HG03066 (cell line): ENCODE measurements around the gene NFS1.
"Not testable (repeated sequence)": the region's sequence is repeated elsewhere in the genome, so short reads cannot be mapped to it uniquely, and the experiment has no call there.

Experiments
- ATAC-seq: cut with Tn5 transposase; IDR thresholded peaks from one replicate; pipeline ENCODE4 v1.9.1; 2021; ENCODE audit warnings: low read depth; ENCODE audit not compliant: unreplicated experiment

The NFS1 gene

DNA sequence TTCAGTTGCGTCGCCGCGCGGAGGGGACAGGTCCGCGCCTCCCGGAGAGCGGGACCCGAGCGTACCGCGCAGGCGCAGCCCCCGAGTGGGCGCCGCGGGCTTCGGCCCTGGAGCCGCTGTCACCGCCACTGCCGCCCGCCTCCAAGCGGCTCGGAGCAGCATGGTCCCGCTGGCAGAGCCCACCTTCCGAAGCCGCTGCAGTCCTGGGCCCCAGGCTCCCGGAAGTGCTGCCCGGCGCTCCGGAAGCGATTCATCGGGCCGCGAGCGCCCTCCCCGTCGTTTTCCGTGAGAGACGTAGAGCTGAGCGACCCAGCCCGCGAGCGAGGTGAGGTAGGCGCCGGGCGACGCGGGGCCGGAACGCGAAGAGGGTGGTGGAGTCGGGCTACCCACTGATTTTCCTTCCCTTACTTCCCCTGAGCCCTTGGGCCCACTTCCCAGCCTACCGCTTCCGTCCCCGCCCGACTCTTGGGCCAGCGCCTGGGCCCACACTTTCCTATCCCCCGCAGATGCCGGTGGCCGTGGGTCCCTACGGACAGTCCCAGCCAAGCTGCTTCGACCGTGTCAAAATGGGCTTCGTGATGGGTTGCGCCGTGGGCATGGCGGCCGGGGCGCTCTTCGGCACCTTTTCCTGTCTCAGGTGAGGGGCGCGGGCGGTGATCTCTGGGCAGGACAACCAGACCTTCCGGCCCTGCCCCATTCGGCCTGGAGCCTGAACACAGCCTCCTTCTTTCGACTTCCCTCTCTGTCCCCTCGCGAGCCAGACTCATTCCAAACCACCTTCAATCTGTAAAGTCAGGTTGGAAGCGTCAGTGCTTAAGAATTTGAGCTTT, at the start of gene NFS1, which contains the start of gene ROMO1:
Gene NFS1, minus strand, starts transcription at position 226 of the 830 bp plus-strand sequence. Its CDS starts 64 bp downstream, at position 162.
Gene ROMO1, plus strand, starts transcription at position 279 of the 830 bp plus-strand sequence. Its CDS starts 228 bp downstream, at position 507.
- peak; percentile 79 for ATAC-seq

DNA sequence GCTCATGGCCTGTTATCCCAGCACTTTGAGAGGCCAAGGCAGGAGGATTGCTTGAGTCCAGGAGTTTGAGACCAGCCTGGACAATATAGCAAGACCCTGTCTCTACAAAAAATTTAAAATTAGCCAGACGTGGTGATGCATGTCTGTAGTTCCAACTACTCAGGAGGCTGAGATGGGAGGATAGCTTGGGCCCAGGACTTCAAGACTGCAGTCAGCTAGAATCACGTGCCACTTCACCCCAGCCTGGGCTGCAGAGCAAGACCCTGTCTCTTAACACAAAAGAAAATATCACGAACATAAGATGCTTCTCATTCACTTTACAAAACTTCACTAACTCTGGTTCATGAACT, 45.3 kb upstream of the NFS1 start:
- not testable (repeated sequence) for ATAC-seq

DNA sequence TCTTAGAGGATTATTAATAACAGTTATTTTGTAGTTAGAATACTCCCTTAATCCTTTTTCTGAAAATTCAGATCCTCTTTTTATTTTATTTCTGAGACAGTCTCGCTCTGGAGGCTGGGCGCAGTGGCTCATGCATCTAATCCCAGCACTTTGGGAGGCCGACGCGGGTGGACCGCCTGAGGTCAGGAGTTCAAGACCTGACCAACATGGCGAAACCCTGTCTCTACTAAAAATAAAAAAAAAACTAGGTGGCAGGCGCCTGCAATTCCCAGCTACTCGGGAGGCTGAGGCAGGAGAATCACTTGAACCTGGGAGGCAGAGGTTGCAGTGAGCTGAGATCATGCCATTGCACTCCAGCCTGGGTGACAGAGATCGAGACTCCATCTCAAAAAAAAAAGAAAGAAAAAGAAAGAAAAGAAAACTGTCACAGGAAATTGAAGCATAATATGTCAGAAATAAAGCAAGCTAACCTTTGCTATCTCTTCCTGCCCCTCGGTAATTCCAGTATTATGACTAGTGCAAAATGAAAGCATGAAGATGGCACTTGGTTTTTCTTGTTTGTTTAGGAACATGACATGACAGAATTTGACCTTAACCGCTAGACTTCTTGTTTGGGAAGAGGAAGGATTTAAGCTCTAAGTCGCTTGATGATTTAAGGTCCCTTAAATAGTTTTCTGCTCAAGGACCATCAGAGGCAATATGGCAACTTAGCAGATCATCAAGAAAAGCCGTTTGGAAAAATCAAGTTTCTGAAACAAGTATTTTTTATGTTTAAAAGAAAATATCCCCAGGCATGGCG, 44.7 kb upstream of the NFS1 start:
- ATAC-seq: no peak

DNA sequence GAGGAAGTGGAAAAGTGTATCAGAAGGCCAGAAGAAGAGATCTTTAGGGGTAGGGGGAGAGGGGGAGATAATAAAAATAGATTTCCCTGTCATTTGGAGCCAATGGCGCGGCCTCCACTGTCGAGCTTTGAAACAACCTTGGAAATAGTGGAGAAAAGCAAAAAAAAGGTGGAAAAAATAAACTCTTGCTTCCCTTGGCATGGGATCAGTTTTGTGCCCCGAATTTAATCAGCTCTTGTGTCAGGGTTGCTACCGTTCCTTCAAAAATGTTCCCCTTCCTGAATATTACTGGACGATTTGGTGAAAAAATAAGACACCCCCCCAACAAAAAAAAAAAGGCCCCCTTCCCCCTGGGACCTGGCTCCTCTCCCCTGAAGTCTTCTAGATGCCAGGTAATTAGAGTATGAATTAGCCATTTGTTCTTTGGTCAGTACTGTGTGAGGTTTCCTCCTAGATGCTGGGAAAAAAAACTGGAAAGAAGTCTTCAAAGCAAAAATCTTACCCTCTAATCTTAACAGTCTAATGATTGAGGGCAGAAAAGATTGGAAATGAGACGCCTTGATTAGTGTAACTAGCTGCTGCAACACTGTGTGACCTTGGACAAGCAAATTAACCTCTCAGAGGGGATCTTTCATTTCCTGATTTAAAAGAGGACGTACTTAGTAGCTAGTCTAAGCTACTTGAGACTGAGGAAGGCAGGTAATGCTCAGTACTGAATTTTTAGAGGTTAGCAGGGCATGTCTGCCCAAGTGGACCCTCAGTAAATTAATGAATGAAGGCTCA, 43.8 kb upstream of the NFS1 start:
- ATAC-seq: no peak

DNA sequence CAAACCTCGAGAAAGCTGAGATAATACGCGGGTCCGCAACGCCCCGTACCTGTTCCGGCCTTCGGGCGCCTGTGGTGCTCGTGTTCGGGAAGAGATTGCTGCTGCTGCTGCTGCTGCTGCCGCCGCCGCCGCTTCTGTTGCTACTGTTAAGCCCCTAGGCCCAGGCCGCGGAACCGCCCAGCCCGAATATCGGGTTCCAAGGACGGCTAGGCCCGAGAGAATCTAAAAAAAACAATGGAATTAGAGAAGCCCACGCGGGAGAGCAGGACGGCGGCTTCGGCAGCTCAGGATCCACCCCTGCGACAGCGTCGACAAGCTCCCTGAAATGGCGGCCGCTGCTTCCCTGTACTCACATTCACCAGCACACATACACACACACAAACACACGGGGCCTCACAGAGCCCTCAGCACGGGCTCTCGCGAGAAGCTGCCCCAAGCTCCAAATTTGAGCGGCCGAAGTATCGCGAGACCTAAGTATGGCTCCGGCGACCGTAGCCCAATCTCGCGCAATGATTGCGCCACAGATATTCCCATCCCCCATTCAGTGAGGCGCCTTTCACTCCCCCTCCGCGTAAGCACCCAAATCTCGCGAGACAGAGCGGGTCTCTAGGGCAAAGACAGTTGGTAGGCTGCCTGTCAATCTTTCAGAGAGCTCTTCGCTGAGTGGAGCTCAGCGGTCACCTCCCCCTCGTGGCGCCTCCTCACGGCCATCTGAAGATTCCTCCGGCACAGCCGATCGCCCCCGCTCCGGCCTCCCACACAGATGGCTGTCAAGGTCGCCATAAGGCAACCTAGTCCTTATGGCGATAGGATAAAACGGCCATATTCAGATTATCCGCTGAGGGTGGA, 43.0 kb upstream of the NFS1 start, which contains the start of gene RBM39:
Gene RBM39, minus strand, starts transcription at position 369 of the 849 bp plus-strand sequence. CDS start 1,386 bp downstream, outside the sequence.
- ATAC-seq: peak; percentile 89

DNA sequence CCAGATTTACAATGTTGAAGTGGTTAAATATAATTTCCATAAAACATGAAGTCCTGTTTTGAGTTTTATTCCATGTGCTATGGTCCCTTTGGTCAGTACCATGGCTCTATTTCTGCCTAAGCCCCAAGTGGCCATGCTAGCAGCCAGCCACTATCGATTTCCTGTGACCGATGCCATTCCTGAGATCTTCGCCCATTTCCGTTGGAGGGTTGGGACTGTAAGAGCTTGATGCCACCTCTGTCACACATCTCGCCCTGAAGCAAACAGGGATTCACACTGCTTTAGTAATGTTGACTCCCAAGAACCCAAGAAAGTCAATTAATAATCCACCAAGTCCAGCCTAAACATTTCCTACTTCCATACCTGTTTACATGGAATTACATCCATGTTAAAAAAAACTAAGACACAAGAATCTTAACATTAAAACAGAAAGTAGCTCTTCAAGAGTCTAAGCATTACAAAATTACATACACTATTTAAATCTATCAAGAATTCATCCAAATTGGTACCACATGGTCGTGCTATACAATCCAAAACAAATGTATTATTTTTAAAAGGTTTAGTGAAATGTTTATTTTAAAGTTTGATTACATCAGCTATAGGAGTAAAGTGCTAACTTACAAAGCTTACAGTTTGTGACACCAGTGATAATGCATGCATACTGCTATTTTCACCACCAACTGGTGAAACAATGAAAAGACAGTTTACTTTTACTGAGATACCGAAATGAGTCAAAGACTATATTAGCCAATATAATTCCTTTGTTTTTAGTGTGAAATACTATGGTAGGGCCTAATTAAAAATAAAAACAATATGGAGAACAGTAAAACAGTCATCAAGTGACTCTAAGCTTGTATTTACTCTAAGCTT, 40.4 kb upstream of the NFS1 start:
- no peak for ATAC-seq

DNA sequence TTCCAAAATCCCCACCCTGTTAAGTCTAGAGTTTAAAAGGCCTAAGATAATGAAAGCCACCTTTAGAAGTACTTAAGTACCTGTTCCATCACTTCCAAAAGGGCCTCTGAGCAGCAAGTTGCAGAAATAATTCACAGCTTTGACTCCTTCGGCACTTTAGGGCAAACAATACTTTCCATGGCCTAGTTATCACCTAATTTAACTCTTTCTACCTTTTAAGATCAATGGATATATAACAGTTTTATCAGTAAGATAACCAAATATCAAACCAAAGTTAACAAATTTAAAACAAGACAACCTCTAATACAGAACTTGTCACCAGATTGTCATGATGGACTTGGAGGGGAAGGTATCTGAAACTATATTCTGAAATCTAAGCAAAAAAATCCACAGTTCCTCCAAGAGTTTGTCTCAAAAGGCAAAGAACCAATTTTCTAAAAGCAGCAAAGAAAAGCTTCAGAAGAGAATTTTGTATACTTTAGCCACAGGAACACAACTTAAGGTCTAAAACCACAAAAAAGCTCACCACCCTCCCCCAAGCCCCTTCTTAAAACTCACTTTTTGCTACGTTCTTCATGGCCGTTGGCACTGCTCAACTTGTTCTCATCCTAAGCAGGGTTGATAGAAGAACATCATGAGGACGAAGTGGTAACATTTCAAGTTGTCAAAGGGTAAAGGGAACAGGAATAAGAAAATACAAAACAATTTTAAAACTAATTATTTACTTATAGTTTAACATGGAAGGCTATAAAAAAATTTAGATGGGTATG, 39.4 kb upstream of the NFS1 start:
- ATAC-seq: no peak

DNA sequence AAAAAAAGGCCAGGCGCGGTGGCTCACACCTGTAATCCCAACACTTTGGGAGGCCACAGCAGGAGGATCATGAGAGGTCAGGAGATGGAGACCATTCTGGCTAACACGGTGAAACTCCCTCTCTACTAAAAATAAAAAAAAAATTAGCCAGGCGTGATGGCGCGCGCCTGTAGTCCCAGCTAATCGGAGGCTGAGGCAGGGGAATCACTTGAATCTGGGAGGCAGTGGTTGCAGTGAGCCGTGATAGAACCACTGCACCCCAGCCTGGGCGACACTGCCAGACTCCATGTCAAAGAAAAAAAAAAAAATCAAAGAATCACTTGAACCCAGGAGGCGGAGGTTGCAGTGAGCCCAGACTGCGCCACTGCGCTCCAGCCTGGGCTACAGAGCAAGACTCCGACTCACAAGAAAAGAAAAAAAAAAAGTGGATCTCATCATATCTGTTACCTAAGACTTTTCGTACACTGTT, 38.7 kb upstream of the NFS1 start:
- ATAC-seq: no peak

DNA sequence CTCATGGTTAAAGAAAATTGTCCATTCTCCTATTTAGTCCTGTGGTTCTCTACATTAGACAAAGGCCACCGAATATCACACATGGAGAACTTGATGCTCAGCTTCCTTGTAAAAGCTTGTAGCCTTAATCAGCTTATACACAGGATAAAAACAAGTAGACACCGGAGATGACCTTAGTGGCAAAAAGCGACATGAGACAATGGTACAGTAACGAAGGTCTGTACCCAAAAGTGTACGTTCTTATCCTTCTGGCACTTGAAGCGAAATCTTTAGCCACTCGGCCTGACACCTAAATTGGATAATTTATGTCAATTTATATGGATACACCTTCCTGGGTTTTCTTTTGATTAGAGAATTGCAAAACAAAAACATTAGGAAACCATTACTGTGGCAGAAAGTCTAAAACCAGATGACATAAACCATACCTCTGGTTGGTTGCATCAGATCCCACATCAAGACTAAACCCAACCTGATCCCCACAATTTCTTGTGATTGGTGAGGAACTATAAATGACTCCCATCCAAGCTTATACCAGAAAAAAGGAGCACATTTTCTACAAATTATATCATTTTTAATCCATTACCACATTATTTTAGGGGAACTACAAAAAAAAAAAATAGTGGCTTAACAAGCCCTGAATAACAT, 36.8 kb upstream of the NFS1 start:
- ATAC-seq: no peak

DNA sequence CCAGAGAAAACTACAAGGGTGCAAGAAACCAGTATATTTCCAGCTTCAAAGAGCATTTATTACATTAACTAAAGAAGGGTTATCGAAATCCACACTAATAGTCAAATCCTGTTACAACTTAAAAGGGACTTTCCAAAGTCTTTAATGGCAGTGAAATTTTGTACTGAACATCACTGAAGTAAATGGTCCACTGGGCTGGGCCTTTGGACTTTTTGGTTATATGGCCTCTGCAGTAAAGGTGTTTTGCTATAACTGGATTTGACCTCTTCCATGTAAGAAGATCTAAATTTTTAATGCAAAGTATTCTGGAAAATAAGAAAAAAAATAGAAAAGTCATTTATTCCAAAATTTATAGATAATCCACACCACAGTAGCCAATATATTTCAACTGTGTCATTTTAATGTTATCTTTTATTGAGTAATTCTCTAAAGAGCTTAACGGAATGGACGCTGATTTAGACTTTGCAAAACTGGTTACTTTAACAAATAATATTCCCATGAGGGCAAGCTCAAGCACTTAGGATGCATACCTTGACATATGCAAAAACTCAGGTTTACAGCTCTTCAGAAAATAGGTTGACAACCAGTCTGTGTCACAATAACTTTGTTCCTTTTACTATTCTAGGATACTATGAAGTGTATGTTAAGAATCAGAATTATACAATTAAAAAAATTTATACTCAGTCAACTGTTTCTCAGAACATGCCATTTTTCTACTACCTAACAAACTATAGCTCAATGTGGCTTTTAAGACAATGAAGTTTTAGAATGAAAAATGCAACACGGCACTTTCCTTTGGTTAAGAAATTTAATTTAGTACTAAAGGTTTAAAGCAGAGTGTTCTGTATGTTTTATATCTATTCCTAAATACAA, 35.9 kb upstream of the NFS1 start:
- ATAC-seq: no peak

DNA sequence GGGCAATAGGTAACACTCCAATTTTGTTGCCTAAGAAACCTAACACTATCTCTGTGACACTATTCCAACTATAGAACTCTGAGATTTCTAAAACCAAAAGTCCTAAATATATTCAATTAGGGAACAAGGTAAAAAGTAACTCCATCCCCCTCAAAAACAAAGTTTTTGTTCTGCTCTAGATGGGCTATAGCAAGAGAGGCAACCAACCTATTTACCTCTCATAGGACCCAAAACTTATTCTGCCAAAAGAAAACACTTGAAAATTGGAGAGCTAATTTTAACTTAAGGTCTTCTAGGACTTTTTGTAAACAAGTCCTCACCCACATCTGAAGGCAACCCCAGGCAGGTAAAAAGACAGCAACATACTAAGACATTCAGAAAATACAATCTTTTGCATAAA, 35.2 kb upstream of the NFS1 start:
- ATAC-seq: no peak

DNA sequence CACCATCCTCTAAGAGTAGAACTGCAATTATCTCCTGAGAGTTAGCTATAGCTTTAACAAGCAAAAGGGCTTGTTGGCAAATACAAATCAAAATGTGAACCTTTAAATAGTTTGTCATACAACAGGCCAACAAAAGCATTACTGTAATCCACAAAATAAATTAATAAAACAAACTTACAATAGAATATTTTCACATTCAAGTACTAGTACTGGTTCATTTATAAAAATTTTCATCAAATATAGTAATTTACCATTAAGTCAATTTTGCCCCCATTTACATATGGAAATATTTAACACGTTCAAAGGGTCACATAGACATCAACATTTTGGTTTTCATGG, 33.5 kb upstream of the NFS1 start:
- no peak for ATAC-seq

DNA sequence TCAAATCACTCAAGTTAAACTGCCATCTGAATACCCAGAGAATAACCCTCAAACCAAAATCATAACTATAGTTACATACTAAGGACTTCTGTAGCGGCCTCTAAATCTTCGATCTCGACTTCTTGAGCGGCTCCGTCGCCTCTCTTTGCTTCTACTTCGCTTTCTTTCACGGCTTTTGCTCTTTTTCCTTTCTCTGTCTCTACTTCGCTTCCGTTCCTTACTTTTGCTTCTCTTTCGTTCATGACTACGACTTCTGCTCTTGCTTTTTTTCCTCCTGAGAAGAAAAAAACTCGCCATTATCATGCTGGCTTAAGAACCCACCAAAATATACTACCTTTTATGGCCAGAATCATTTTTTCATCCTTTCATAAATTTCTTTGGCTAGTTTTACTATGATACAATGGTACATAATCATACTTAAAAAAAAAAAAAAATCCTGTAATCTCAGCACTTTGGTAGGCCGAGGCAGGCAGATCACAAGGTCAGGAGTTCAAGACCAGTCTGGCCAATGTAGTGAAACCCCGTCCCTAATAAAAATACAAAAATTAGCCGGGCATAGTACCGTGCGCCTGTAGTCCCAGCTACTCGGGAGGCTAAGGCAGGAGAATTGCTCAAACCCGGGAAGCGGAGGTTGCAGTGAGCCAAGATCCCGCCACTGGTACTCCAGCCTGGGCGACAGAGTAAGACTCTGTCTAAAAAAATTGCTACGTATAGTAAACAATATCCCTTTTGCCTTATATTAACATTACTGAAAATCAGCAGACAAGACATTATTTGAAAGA, 32.9 kb upstream of the NFS1 start:
- ATAC-seq: no peak

DNA sequence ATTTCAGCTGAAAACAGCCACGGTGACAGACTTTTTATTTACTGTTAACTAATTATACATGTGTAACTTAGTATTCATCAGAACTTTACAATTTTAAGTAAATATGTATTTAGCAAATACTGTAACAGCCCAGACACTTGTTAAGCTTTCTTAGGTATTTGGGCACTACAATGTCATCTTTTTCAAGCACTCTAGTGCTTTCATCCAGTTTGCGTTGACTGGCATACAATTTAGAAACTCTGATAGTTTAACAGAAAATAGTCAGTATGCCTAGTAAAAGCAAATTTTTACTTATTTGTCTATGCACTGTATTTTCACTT, 32.3 kb upstream of the NFS1 start:
- no peak for ATAC-seq

DNA sequence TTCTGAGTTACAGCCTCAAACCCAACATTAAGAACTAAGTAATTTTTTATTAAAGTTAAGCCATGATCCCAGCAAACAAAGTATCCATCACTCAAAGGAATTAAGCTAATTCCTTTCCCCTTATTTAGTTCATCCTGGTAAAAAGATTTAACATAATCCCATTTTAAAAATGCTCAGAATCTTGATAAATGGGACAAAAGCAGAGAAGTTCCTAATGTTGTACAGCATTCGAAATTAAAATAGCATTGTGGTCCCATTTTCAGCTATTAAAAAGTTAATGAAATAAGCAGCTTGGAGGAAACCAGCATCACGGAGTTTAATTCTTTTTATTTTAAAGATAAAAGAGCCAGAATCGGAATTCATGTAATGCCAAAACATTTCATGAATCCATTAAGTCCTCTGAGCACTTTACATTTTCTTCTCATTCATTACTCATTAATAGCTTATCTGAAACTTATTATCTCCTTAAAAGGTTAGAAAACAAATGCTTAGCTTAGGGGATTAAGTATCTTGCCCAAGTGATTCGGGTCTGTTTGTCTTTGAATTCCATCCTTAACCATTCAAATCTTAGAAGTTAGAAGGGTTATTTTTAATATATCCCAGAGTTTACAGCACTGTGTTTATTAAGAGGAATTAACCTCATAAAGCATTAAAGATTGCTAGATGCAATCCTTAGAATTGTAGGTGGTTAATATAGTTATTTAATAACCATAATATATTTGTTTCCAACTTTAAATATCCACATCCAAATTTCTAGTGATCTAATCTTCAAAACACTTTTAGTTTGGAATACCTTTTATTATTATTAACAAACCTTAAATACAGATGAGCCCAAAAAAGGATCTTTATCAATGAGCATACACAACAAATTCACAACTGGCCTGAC, 31.7 kb upstream of the NFS1 start:
- ATAC-seq: no peak
